Thoracic aorta (tissue), 2 donors: ENCODE data around the gene FAM13A. TPM values are rescaled to one million over a fixed set of nuclear protein-coding genes. Genes with fewer than 3 reads are reported as not detected.

Source experiments
- ATAC-seq: fragments of 150-250 bp; one replicate; pipeline ENCODE4 v1.8.0; 2017; ENCODE audit warnings: low read depth; ENCODE audit not compliant: insufficient number of reproducible peaks, low FRiP score
- DNase-seq: peaks from one replicate; pipeline ENCODE4 v3.0.0-alpha.2; 2020; ENCODE audit warnings: low spot score
- H3K27ac ChIP-seq, 2 donors: fragments of 200-600 bp; sonication (generic); 1 replicate in 1 of 2; 2 replicates in 1 of 2; pipeline ENCODE4 v1.5.1; 2016; ENCODE audit warnings: mild to moderate bottlenecking in 2 of 2, moderate library complexity in 2 of 2
- H3K27me3 ChIP-seq: fragments of 200-600 bp; sonication (generic); replicated peaks from 2 replicates; pipeline ENCODE4 v1.6.0; 2016; ENCODE audit warnings: mild to moderate bottlenecking; ENCODE audit not compliant: insufficient read depth
- H3K36me3 ChIP-seq: fragments of 200-600 bp; sonication (generic); one replicate; pipeline ENCODE4 v1.5.1; 2016
- H3K4me1 ChIP-seq, 2 donors: fragments of 200-600 bp; sonication (generic); 1 replicate in 1 of 2; 2 replicates in 1 of 2; pipeline versions ENCODE4 v1.5.1 to v1.6.0; 2016; ENCODE audit warnings: low read depth in 2 of 2, mild to moderate bottlenecking in 1 of 2; ENCODE audit not compliant: control insufficient read depth in 1 of 2
- H3K4me3 ChIP-seq: fragments of 200-600 bp; sonication (generic); 2 replicates; pipeline ENCODE4 v1.5.1; 2016; ENCODE audit warnings: mild to moderate bottlenecking
- H3K9me3 ChIP-seq: fragments of 200-600 bp; sonication (generic); 2 replicates; pipeline ENCODE4 v1.5.1; 2016
- total RNA-seq, 2 donors: library from RNA; depleted of rRNA; stranded (reverse); fragments of >200 nt; gene quantifications; one replicate each; pipeline versions ENCODE4 v1.1.0 to v1.2.3, GENCODE V29; 2016
- TF ChIP-seq, protein P1 (sequence below): fragments of 200-600 bp; sonication (generic); IDR thresholded peaks from one replicate; pipeline ENCODE4 v1.5.1; 2019; ENCODE audit warnings: antibody characterized with exemption

FAM13A gene
- total RNA-seq, 2 donors from 2014 or later = 27.3 to 32.5 TPM

GRCh38 chr4:88964450-88964849 is 92.5 kb downstream of the FAM13A start:
- Histone ChIP-seq H3K36me3 (no peaks in the 10 kb centered on the region), H3K4me1 (peaks cover 0 to 6% of the 10 kb centered on the region in 2 donors), H3K4me3 (no peak overlapping the region), H3K27ac (no peak overlapping the region), H3K9me3 (no peaks in the 10 kb centered on the region), H3K27me3 (no peaks in the 10 kb centered on the region)
- no peak for ATAC-seq
- no peak for DNase-seq
- TF ChIP-seq, protein P1, sequence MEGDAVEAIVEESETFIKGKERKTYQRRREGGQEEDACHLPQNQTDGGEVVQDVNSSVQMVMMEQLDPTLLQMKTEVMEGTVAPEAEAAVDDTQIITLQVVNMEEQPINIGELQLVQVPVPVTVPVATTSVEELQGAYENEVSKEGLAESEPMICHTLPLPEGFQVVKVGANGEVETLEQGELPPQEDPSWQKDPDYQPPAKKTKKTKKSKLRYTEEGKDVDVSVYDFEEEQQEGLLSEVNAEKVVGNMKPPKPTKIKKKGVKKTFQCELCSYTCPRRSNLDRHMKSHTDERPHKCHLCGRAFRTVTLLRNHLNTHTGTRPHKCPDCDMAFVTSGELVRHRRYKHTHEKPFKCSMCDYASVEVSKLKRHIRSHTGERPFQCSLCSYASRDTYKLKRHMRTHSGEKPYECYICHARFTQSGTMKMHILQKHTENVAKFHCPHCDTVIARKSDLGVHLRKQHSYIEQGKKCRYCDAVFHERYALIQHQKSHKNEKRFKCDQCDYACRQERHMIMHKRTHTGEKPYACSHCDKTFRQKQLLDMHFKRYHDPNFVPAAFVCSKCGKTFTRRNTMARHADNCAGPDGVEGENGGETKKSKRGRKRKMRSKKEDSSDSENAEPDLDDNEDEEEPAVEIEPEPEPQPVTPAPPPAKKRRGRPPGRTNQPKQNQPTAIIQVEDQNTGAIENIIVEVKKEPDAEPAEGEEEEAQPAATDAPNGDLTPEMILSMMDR = no peak

- ATAC-seq = no peak
- TF ChIP-seq, protein P1 = no peak
- Histone ChIP-seq H3K4me3 (no peak overlapping the region), H3K27me3 (no peaks in the 10 kb centered on the region), H3K9me3 (no peaks in the 10 kb centered on the region), H3K4me1 (peaks cover 0 to 6% of the 10 kb centered on the region in 2 donors), H3K27ac (no peak overlapping the region), H3K36me3 (no peaks in the 10 kb centered on the region)
- no peak for DNase-seq
These were observed 93.2 kb downstream of the FAM13A start for GRCh38 chr4:88963817-88964216.

DNA sequence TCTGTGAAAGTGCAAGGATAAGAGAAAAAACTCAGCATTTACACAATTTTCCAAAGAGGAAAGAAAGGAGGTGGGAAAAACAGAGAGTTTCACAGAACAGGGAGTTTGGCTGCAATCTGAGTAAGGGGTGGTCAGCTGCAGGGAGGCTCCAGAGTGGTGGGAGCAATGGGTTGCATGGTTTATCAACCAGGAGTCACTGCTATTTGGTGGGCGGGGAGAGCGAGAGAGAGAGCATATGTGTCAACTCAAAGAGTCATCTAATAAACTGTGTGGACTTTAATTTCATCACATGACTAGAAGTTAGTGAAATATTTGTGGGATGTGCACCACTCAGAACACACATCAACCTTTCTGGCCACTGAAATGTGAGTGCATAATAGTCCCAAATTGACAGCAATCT is 94.6 kb downstream of the FAM13A start:
- Histone ChIP-seq H3K27me3 (no peaks in the 10 kb centered on the region), H3K27ac (no peak overlapping the region), H3K4me1 (peaks cover 4 to 10% of the 10 kb centered on the region in 2 donors), H3K9me3 (no peaks in the 10 kb centered on the region), H3K36me3 (no peaks in the 10 kb centered on the region), H3K4me3 (no peak overlapping the region)
- DNase-seq (no peak), ATAC-seq (no peak)
- TF ChIP-seq, protein P1 = no peak

DNA sequence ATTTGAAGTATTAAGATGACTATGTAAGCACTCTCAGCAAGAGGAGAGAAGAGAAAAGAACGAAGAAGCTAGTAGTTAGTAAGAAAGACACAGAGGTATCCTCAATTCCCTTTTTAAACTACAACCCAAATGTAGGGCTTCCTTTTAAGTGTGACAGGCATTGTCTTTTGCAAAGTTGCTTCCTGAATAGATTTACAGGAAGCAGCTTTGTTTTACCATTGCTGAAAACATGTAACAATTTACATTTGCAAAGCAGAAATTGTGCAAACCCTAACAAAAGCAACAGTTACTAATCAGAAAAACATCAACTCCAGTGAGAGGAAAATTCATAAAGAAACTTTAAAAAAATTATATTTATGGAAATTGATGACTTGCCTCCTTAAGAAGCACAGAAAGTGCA is 96.4 kb downstream of the FAM13A start:
- no peak for ATAC-seq

DNA sequence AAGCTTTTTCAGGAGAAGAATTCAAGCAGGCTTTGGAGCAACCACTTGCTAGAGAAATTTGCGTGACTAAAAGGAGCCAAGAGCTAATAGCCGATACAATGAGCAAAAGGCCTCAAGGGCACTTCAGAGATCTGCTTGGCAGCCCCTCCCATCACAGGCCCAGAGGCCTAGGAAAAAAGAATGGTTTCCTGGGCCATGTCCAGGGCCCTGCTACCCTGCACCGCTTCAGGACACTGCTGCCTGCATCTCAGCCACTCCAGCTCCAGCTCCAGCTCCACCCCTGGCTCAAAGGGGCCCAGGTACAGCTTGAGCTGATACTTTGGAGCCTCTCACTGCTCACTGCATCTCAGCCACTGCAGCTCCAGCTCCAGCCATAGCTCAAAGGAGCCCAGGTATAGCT is 98.9 kb downstream of the FAM13A start:
- Histone ChIP-seq H3K4me3 (no peak overlapping the region), H3K27ac (no peak overlapping the region), H3K36me3 (no peaks in the 10 kb centered on the region), H3K4me1 (peaks cover 4 to 10% of the 10 kb centered on the region in 2 donors), H3K27me3 (no peaks in the 10 kb centered on the region), H3K9me3 (no peaks in the 10 kb centered on the region)
- ATAC-seq (no peak), DNase-seq (no peak)
- TF ChIP-seq, protein P1 = no peak

More for the DNA sequence above, 96.4 kb downstream of the FAM13A start:
- no peaks in the 10 kb centered on the region for H3K27me3 ChIP-seq
- H3K27ac ChIP-seq = no peak overlapping the region
- H3K4me3 ChIP-seq = no peak overlapping the region
- H3K9me3 ChIP-seq = no peaks in the 10 kb centered on the region
- TF ChIP-seq, protein P1 = no peak
- peaks cover 4 to 10% of the 10 kb centered on the region in 2 donors for H3K4me1 ChIP-seq
- DNase-seq = no peak
- H3K36me3 ChIP-seq = no peaks in the 10 kb centered on the region
